Measurements from ENCODE around the gene CLCF1. TPM values are rescaled to one million over a fixed set of nuclear protein-coding genes. Genes with fewer than 3 reads are reported as not detected.

CLCF1 gene
- 3.0 and 8.9 TPM in 2 replicates for total RNA-seq

GRCh38 chr11:67372993-67373647 lies at the start of gene CLCF1:
Gene CLCF1, minus strand, starts transcription at chr11:67373598. Its CDS starts 59 bp downstream, at chr11:67373539.

GRCh38 chr11:67415501-67416304 lies 42.3 kb upstream of the CLCF1 start, which contains the start of gene CARNS1:
Gene CARNS1, plus strand, starts transcription at chr11:67415678. Its CDS starts 522 bp downstream, at chr11:67416200.

DNA sequence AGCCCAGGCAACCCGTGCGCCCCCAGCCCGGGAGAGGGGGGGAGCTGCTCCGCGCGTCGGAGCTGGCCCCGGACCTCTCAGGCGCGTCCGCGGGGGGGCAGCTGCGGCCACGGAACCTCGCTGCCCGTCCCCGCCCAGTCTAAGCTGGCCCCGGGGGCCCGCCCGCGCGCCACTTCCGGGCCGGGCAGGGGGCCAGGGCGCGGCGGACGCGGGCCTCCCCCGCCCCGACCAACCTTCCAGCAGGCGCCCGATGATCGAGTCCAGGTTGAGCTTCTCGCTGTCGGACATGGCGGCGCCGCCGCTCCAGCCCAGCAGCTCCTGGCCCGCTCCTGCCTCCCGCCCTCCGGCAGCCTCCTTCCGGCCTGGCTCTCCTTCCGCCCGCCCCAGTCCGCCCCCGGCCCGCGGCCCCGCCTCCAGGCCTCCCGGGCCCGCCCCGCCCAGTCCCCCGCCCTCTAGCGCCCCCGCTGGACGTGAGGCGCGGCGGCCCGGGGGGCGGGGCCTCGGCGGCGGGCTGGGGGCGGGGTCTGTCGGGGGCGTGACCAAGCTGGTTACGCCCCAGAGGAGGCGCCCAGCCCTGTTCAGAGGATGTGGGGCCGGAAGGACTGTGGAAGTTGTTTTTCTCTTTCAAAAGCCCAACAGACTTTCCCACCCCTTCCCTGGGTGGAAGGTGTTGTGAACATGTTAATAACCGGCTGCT lies 28.2 kb upstream of the CLCF1 start, which contains the start of gene PPP1CA:
TSS of gene PPP1CA (minus strand) at position 364 of the 697 bp plus-strand sequence. CDS start at position 288, 76 bp downstream.

DNA sequence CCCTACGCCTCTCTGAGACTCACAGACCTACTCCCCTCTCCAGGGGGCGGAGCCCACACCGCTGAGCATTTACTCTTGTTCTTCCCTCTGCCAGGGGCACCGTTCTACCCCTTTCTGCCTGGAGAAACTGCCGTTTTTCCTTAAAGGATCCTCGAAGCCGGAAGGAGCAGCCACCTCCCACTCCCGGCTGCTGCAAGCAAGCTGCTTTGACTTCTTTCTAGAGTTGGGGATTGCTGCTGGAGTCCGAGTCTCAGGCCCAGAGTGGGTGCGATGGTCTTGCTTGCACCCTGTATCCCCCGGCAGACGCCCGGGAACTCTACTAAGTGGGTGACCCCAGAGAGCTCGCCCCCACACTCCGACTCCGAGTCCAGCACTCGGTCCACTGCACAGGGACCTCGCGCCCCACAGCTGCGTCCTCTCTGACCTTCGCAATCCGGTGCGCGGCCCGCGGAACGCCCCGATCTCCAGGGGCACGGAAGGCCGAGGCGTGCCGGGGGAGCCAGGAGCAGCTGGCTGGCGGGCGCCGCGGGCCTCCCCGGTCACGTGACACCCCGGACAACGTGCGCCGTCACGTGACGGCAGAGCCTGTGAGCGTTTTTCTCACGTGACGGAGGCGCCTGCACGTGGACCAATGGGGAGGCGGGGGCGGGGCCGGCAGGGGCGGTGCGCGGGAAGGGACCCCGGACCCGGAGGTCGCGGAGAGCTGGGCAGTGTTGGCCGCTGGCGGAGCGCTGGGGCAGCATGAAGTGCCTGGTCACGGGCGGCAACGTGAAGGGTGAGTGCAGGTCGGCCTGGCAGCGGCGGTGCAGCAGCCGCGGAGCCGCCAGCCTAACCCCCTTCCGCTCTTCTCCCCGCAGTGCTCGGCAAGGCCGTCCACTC lies 18.1 kb upstream of the CLCF1 start, which contains the start of gene RAD9A:
TSS of gene RAD9A (plus strand) at position 683 of the 879 bp plus-strand sequence. CDS start at position 742, 59 bp downstream.

DNA sequence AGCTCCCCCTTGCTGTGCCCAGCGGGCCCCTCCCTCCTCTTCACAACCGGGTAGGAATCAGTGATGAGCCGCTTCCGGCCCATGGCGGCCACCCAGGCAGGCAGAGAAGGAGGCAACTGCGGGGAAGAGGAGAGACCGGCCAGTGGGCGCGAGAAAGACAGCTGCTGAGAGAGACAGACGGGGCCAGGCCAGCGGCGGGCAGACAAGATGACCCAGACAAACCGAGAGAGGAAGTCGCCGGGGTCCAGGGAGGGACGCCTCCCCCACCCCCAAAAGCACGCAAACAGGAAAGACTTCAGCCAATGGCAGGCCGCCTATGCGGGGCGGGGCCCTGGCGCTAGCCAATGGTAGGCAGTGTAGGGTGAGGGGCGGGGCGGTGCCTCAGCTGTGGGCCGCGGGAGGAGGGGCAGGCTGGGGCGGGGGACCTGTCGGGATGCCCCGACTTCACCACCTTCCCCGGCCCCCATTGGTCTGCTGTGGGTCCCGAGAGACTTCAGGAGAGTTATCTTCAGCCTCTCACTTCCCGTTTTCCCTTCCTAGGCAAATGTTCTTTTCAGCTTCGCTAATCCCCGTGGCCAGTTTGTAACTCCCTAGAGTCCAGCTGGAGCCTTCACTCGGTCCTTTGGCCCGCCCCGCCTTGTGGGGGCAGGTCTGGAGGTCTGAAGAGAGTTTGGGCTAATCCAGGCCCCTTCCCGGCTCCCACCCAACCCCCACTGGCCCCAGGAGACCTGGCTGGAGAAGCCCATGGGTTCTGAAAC lies 19.9 kb downstream of the CLCF1 start, which contains the start of gene POLD4:
TSS of gene POLD4 (minus strand) at position 230 of the 758 bp plus-strand sequence. CDS start at position 83, 147 bp downstream.

Other genes starting within 250 kb of the CLCF1 start
- gene GRK2, start 107.1 kb downstream of the CLCF1 start, total RNA-seq, result 49.9 and 64.4 TPM in 2 replicates
- 36.9 and 39.9 TPM in 2 replicates for gene ANKRD13D, start 84.3 kb downstream of the CLCF1 start, total RNA-seq
- gene SSH3, start 70.1 kb downstream of the CLCF1 start, total RNA-seq, result 36.6 and 69.7 TPM in 2 replicates
- 60.0 and 71.2 TPM in 2 replicates for gene POLD4, start 20.1 kb downstream of the CLCF1 start, total RNA-seq
- gene RAD9A, start 18.4 kb upstream of the CLCF1 start, total RNA-seq, result 8.7 TPM in 2 replicates
- 206 and 244 TPM in 2 replicates for gene PPP1CA, start 28.3 kb upstream of the CLCF1 start, total RNA-seq
- gene TBC1D10C, start 30.5 kb upstream of the CLCF1 start, total RNA-seq, result not detected in 2 replicates
- 0.24 TPM in 1 of 2 replicates, not detected in the other for gene CARNS1, start 42.1 kb upstream of the CLCF1 start, total RNA-seq
- 43.9 and 55.4 TPM in 2 replicates for gene RPS6KB2, start 54.9 kb upstream of the CLCF1 start, total RNA-seq
- gene PTPRCAP, start 64.1 kb upstream of the CLCF1 start, total RNA-seq, result 0.24 TPM in 1 of 2 replicates, not detected in the other
- gene CORO1B, start 69.9 kb upstream of the CLCF1 start, total RNA-seq, result 140 and 158 TPM in 2 replicates
- not detected in 2 replicates for gene GPR152, start 79.1 kb upstream of the CLCF1 start, total RNA-seq
- under 0.01 TPM in 1 of 2 replicates, not detected in the other for gene CABP4, start 81.8 kb upstream of the CLCF1 start, total RNA-seq
- 20.9 and 37.6 TPM in 2 replicates for gene TMEM134, start 95.7 kb upstream of the CLCF1 start, total RNA-seq
- 76.7 and 89.2 TPM in 2 replicates for gene AIP, start 109.4 kb upstream of the CLCF1 start, total RNA-seq
- 29.2 and 33.3 TPM in 2 replicates for gene PITPNM1, start 131.8 kb upstream of the CLCF1 start, total RNA-seq
- gene CDK2AP2, start 134.6 kb upstream of the CLCF1 start, total RNA-seq, result 17.1 and 18.5 TPM in 2 replicates
- gene CABP2, start 149.8 kb upstream of the CLCF1 start, total RNA-seq, result not detected in 2 replicates
- 3,881 and 7,825 TPM in 2 replicates for gene GSTP1, start 210.2 kb upstream of the CLCF1 start, total RNA-seq
- 162 and 236 TPM in 2 replicates for gene NDUFV1, start 233.3 kb upstream of the CLCF1 start, total RNA-seq